ENCODE measurements around the gene LZTS2.
A peak's percentile ranks its signal among the peaks of the same experiment; 100 is the strongest.

Gene LZTS2

DNA sequence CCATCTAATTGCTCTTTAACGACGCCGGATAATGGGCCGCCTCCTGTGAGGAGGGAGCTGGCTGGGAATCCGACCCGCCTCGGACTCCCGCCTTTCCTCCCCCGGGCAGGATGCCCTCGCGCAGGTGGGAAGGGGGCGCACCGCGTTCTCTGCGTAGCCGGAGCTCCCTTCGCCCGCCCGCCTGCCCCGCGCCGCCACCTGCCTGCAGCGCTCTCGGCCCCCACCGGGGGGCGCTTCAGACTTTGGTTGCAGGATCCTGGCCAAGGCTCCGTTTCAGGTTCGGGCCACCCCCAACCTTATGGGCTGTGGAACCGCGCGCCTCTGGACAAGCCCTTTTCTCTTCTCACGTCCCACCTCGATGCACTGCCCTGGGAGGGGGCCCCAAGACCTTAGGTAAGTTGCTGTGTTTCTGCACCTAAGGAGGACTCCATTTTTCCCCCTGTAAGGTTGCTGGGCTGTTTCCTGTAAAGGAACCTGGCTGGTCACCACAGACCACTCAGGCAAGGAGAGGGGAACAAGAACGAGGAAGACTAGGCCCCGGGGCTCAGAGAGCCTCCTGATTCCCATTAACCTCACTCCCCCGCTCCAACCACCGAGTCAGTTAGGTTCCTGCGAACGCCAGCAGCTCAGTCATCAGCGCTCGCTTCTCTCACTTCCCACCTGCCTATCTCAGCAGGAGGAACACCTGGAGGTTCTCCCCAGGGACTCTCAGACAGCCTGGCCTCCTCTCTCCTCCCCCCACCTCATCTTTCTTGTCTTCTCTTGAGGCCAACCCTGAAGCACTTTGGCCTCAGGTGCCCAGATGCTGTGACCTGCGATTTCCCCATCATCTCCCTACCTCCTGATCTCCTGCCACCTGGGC is 50.8 kb downstream of the LZTS2 start (continued):
- no peak for TF ChIP-seq ZNF677 (tag by site-specific recombination; IDR thresholded peaks at IDR 0.05)
- TF ChIP-seq ZNF48 (tag by site-specific recombination; IDR thresholded peaks at IDR 0.05) = no peak
- no peak for TF ChIP-seq ZNF670 (tag by site-specific recombination; IDR thresholded peaks at IDR 0.05; ENCODE audit: low read depth)
- TF ChIP-seq, protein P1, sequence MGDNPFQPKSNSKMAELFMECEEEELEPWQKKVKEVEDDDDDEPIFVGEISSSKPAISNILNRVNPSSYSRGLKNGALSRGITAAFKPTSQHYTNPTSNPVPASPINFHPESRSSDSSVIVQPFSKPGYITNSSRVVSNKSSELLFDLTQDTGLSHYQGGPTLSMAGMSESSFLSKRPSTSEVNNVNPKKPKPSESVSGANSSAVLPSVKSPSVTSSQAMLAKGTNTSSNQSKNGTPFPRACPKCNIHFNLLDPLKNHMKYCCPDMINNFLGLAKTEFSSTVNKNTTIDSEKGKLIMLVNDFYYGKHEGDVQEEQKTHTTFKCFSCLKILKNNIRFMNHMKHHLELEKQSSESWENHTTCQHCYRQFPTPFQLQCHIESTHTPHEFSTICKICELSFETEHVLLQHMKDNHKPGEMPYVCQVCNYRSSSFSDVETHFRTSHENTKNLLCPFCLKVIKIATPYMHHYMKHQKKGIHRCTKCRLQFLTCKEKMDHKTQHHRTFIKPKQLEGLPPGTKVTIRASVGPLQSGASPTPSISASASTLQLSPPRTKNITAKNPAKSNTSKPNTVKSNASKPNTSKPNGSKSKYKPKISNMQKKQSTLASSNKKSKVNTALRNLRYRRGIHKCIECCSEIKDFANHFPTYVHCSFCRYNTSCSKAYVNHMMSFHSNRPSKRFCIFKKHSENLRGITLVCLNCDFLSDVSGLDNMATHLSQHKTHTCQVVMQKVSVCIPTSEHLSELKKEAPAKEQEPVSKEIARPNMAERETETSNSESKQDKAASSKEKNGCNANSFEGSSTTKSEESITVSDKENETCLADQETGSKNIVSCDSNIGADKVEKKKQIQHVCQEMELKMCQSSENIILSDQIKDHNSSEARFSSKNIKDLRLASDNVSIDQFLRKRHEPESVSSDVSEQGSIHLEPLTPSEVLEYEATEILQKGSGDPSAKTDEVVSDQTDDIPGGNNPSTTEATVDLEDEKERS (tag by site-specific recombination; IDR thresholded peaks at IDR 0.05) = no peak
- no peak for TF ChIP-seq ZNF133 (tag by site-specific recombination; IDR thresholded peaks at IDR 0.05)
- TF ChIP-seq ZNF155 (tag by site-specific recombination; IDR thresholded peaks at IDR 0.05) = no peak
- TF ChIP-seq ZNF157 (tag by site-specific recombination; IDR thresholded peaks at IDR 0.05) = no peak
- TF ChIP-seq ZNF837 (tag by site-specific recombination; IDR thresholded peaks at IDR 0.05) = no peak
- no peak for TF ChIP-seq HOXC10 (CRISPR knock-in tag; IDR thresholded peaks at IDR 0.05)
- TF ChIP-seq ZNF629 (tag by site-specific recombination; IDR thresholded peaks at IDR 0.05) = no peak; the same call in 1 of the 2 replicates
- peak; percentile 30 for TF ChIP-seq SP3 (tag by site-specific recombination; IDR thresholded peaks at IDR 0.05)
- no peak for TF ChIP-seq ZNF514 (tag by site-specific recombination; IDR thresholded peaks at IDR 0.05)
- TF ChIP-seq ZNF654 (tag by site-specific recombination; IDR thresholded peaks at IDR 0.05; ENCODE audit: low read depth) = peak; percentile 41
- no peak for TF ChIP-seq ZNF701 (tag by site-specific recombination; IDR thresholded peaks at IDR 0.05)
- TF ChIP-seq, protein P2, sequence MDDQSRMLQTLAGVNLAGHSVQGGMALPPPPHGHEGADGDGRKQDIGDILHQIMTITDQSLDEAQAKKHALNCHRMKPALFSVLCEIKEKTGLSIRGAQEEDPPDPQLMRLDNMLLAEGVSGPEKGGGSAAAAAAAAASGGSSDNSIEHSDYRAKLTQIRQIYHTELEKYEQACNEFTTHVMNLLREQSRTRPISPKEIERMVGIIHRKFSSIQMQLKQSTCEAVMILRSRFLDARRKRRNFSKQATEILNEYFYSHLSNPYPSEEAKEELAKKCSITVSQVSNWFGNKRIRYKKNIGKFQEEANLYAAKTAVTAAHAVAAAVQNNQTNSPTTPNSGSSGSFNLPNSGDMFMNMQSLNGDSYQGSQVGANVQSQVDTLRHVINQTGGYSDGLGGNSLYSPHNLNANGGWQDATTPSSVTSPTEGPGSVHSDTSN (CRISPR knock-in tag; IDR thresholded peaks at IDR 0.05) = no peak
- no peak for TF ChIP-seq ZFP41 (tag by site-specific recombination; IDR thresholded peaks at IDR 0.05; ENCODE audit: borderline replicate concordance)
- TF ChIP-seq SCRT1 (tag by site-specific recombination; IDR thresholded peaks at IDR 0.05; ENCODE audit: borderline replicate concordance) = no peak
- TF ChIP-seq, protein P3, sequence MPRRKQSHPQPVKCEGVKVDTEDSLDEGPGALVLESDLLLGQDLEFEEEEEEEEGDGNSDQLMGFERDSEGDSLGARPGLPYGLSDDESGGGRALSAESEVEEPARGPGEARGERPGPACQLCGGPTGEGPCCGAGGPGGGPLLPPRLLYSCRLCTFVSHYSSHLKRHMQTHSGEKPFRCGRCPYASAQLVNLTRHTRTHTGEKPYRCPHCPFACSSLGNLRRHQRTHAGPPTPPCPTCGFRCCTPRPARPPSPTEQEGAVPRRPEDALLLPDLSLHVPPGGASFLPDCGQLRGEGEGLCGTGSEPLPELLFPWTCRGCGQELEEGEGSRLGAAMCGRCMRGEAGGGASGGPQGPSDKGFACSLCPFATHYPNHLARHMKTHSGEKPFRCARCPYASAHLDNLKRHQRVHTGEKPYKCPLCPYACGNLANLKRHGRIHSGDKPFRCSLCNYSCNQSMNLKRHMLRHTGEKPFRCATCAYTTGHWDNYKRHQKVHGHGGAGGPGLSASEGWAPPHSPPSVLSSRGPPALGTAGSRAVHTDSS (tag by site-specific recombination; IDR thresholded peaks at IDR 0.05) = 0 out of 2 replicates have a peak, but pooled peaks have one; percentile 6
- peak; percentile 62 for TF ChIP-seq WT1 (tag by site-specific recombination; IDR thresholded peaks at IDR 0.05)
- TF ChIP-seq ZNF561 (tag by site-specific recombination; IDR thresholded peaks at IDR 0.05; ENCODE audit: borderline replicate concordance) = peak; percentile 64; the same call in 1 of the 2 replicates
- TF ChIP-seq ZNF184 (tag by site-specific recombination; IDR thresholded peaks at IDR 0.05) = 0 out of 2 replicates have a peak, but pooled peaks have one; percentile 24
- TF ChIP-seq, protein P4, sequence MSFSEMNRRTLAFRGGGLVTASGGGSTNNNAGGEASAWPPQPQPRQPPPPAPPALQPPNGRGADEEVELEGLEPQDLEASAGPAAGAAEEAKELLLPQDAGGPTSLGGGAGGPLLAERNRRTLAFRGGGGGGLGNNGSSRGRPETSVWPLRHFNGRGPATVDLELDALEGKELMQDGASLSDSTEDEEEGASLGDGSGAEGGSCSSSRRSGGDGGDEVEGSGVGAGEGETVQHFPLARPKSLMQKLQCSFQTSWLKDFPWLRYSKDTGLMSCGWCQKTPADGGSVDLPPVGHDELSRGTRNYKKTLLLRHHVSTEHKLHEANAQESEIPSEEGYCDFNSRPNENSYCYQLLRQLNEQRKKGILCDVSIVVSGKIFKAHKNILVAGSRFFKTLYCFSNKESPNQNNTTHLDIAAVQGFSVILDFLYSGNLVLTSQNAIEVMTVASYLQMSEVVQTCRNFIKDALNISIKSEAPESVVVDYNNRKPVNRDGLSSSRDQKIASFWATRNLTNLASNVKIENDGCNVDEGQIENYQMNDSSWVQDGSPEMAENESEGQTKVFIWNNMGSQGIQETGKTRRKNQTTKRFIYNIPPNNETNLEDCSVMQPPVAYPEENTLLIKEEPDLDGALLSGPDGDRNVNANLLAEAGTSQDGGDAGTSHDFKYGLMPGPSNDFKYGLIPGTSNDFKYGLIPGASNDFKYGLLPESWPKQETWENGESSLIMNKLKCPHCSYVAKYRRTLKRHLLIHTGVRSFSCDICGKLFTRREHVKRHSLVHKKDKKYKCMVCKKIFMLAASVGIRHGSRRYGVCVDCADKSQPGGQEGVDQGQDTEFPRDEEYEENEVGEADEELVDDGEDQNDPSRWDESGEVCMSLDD (tag by site-specific recombination; IDR thresholded peaks at IDR 0.05) = no peak
- no peak for TF ChIP-seq ZNF266 (tag by site-specific recombination; IDR thresholded peaks at IDR 0.05; ENCODE audit: low read depth)
- TF ChIP-seq GLIS1 (tag by site-specific recombination; IDR thresholded peaks at IDR 0.05) = peak; percentile 95
- TF ChIP-seq ZNF354C (tag by site-specific recombination; IDR thresholded peaks at IDR 0.05; ENCODE audit: borderline replicate concordance, low read depth) = no peak
- no peak for TF ChIP-seq ZNF548 (tag by site-specific recombination; IDR thresholded peaks at IDR 0.05)
- no peak for TF ChIP-seq SALL2 (tag by site-specific recombination; IDR thresholded peaks at IDR 0.05; ENCODE audit: borderline replicate concordance)
- no peak for TF ChIP-seq ZNF324 (tag by site-specific recombination; IDR thresholded peaks at IDR 0.05)
- no peak for TF ChIP-seq SETDB1 (IDR thresholded peaks at IDR 0.05; ENCODE audit: insufficient read length, low read length)
- TF ChIP-seq GFI1B (tag by site-specific recombination; IDR thresholded peaks at IDR 0.05) = no peak
- no peak for TF ChIP-seq ZNF274 (IDR thresholded peaks at IDR 0.05; ENCODE audit: low read length)
- TF ChIP-seq ZNF274 (tag by site-specific recombination; IDR thresholded peaks at IDR 0.05; ENCODE audit: borderline replicate concordance) = no peak
- no peak for TF ChIP-seq ZNF426 (tag by site-specific recombination; IDR thresholded peaks at IDR 0.05)
